Keratinocyte (primary cell): ENCODE results near the gene MEAF6.

Source experiments
- CTCF ChIP-seq, 3 experiments: IDR thresholded peaks in 1 of 3; conservative IDR thresholded peaks in 1 of 3; optimal IDR thresholded peaks in 1 of 3; 2 replicates in 2 of 3; 3 replicates in 1 of 3; pipeline versions ENCODE3 to v1.5.1; 2011; ENCODE audit warnings: low read length in 3 of 3, mild to moderate bottlenecking in 3 of 3, moderate library complexity in 2 of 3, control low read depth in 1 of 3, inconsistent platforms in 1 of 3; ENCODE audit not compliant: insufficient read depth in 2 of 3; ENCODE audit errors: extremely low read depth in 1 of 3
- EZH2 ChIP-seq: IDR thresholded peaks from one replicate; pipeline ENCODE4 v1.6.1; 2012; ENCODE audit warnings: inconsistent platforms, mild to moderate bottlenecking, low read length, moderate library complexity

GRCh38 chr1:37442644-37443043 lies 71.9 kb downstream of the MEAF6 start:
- TF ChIP-seq CTCF (optimal IDR thresholded peaks at IDR 0.05 in 1 of 3, IDR thresholded peaks at IDR 0.05 in 1 of 3, conservative IDR thresholded peaks at IDR 0.05 in 1 of 3; ENCODE audit: extremely low read depth in 1 of 3, insufficient read depth in 2 of 3, low read length in 3 of 3) (no peak), EZH2 (no peak)
